Stimulated activated memory B cell treated with anti-CD40 and anti-IgM and Interleukin-4, amounts not matched to agents 10 μg/mL and 1 μg/mL and 100 μg/mL, for 72 hours (primary cell): ENCODE data around the gene RNF151.
"Not testable (repeated sequence)": the region's sequence is repeated elsewhere in the genome, so short reads cannot be mapped to it uniquely, and the experiment has no call there.

Experiments used
- ATAC-seq: fragments of 150-1000 bp; cut with Tn5 transposase; 2 replicates; pipeline ENCODE4 v1.10.0; 2021
- H3K27ac Mint-ChIP-seq: one replicate; pipeline ENCODE4 v1.8.0; 2022; ENCODE audit warnings: mild to moderate bottlenecking, mixed read lengths
- H3K27me3 Mint-ChIP-seq: one replicate; pipeline ENCODE4 v1.8.0; 2022; ENCODE audit warnings: mixed read lengths
- H3K36me3 Mint-ChIP-seq: one replicate; pipeline ENCODE4 v1.8.0; 2022; ENCODE audit warnings: mixed read lengths
- H3K4me1 Mint-ChIP-seq: one replicate; pipeline ENCODE4 v1.8.0; 2022; ENCODE audit warnings: mixed read lengths
- H3K4me3 Mint-ChIP-seq: one replicate; pipeline ENCODE4 v1.8.0; 2022; ENCODE audit warnings: mild to moderate bottlenecking, moderate library complexity, mixed read lengths
- H3K9me3 Mint-ChIP-seq: one replicate; pipeline ENCODE4 v1.8.0; 2022; ENCODE audit warnings: mixed read lengths

Gene RNF151

GRCh38 chr16:2009791-2010510, 43.3 kb downstream of the RNF151 start, which contains the start of gene ZNF598:
Gene ZNF598 (minus strand): TSS chr16:2009821.
- Mint-ChIP-seq H3K9me3 (no peaks in the 10 kb centered on the region), H3K27me3 (no peaks in the 10 kb centered on the region), H3K4me3 (peak within 1 kb of the TSS; percentile 90), H3K36me3 (peaks cover 32% of the 10 kb centered on the region), H3K4me1 (peaks cover 48% of the 10 kb centered on the region), H3K27ac (peak within 1 kb of the TSS; percentile 93)
- ATAC-seq: peak; percentile 98

- H3K4me3 Mint-ChIP-seq, H3K9me3 Mint-ChIP-seq, ATAC-seq, H3K27me3 Mint-ChIP-seq, H3K27ac Mint-ChIP-seq: not testable (repeated sequence)
- Mint-ChIP-seq H3K36me3 (peaks cover 17% of the 10 kb centered on the region), H3K4me1 (peaks cover 30% of the 10 kb centered on the region)
These were observed 45.1 kb downstream of the RNF151 start for GRCh38 chr16:2011726-2012125.

DNA sequence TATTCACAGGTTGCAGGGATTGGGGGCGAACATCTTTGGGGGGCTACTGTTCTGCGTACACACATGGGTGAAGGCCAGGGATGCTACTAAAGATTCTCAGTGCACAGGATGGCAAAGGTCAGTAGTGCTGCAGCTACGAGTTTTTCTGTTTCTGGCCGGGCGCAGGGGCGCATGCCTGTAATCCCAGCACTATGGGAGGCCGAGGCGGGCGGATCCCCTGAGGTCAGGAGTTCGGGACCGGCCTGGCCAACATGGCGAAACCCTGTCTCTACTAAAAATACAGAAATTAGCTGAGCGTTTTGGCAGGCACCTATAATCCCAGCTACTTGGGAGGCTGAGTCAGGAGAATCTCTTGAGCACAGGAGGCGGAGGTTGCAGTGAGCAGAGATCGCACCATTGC, 46.9 kb downstream of the RNF151 start:
- Mint-ChIP-seq H3K27me3 (peaks cover 10% of the 10 kb centered on the region), H3K27ac (no peak overlapping the region), H3K4me1 (peaks cover 12% of the 10 kb centered on the region), H3K4me3 (no peak overlapping the region), H3K36me3 (peaks cover 3% of the 10 kb centered on the region), H3K9me3 (no peaks in the 10 kb centered on the region)
- ATAC-seq: no peak

DNA sequence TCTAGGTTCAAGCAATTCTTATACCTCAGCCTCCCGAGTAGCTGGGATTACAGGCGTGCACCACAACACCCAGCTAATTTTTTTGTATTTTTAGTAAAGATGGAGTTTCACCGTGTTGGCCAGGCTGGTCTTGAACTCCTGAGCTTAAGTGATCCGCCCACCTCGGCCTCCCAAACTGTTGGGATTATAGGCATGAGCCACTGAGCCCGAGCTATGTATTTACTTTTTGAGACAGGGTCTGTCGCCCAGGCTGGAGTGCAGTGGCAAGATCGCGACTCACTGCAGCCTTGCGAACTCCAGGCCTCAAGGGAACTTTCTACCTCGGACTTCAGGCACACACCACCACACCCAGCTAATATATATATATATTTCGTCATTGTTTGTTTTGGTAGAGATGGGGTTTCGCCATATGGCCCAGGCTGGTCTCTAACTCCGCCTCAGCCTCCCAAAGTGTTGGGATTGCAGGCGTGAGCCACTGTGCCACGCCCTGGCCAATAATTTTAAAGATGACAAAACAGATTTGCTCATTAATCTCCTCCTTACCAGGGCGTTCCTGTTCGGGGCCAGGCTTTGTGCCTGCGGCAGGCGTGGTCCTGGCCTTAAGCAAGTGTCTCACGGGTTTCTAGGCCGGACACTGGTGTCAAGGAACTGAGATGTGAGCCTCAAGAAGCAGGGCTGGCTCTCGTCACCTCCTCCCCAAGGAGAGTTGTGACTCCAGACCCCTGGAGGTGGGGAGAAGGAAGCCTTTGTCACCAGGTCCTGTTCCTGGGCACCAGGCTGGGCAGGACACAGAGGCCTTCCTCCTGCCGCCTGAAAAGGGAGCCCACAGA, 48.7 kb downstream of the RNF151 start:
- Mint-ChIP-seq H3K9me3 (no peaks in the 10 kb centered on the region), H3K27ac (no peak overlapping the region), H3K27me3 (peaks cover 21% of the 10 kb centered on the region), H3K4me1 (peaks cover 3% of the 10 kb centered on the region), H3K4me3 (no peak overlapping the region), H3K36me3 (no peaks in the 10 kb centered on the region)
- no peak for ATAC-seq

GRCh38 chr16:2015947-2016208, 49.2 kb downstream of the RNF151 start:
- Mint-ChIP-seq H3K27me3 (peaks cover 27% of the 10 kb centered on the region), H3K4me1 (peaks cover 6% of the 10 kb centered on the region), H3K9me3 (no peaks in the 10 kb centered on the region), H3K4me3 (no peak overlapping the region), H3K36me3 (no peaks in the 10 kb centered on the region), H3K27ac (no peak overlapping the region)
- ATAC-seq: no peak

GRCh38 chr16:2016407-2016922, 49.8 kb downstream of the RNF151 start:
- Mint-ChIP-seq H3K27ac (no peak overlapping the region), H3K9me3 (no peaks in the 10 kb centered on the region)
- no peak for ATAC-seq

More at GRCh38 chr16:2016407-2016922, 49.8 kb downstream of the RNF151 start:
- Mint-ChIP-seq H3K36me3 (no peaks in the 10 kb centered on the region), H3K4me3 (no peak overlapping the region), H3K27me3 (peaks cover 33% of the 10 kb centered on the region), H3K4me1 (peaks cover 8% of the 10 kb centered on the region)
